ENCODE results near the gene SURF1. TPM values are rescaled to one million over a fixed set of nuclear protein-coding genes. Genes with fewer than 3 reads are reported as not detected.

The SURF1 gene
- total and polyA plus RNA-seq, 12 donors, result 41.7 to 85.4 (median 61.2) TPM

DNA sequence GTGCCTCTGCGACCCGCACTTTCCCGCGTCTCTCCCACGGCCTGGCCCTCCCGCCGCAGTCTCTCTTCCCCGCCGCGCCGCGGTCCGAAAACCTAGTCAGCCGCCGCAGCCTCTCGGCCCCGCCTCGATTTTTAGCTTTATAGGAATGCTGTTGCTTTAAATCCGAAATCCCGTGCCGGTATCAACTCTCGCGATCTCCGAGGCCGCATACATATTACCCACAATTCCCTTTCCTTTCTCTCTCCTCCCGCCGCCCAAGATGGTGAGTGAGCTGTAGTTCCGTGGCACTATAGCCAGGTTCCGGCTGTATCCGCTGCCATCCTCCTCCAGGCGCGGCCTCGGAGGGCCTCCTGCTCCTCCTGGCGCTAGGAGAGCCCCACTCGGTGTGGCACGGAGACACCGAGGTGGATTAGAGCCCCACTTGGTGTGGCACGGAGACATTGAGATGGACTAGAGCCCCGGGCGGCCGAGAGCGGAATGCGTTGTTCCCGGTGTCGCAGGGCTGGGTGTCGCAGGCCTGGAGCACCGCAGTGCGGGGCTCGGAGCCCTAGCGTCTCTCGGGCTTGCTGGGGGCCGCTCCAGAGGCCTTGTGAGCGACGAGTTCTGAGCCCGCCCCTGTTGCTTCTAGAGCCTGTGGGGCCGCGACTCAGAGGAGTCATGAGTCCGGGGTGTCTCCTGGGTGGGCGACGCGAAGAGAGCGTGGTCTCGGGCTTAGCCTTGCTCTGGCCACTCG lies 8.1 kb downstream of the SURF1 start, which contains the start of the genes MED22 and RPL7A:
MED22 (minus strand) TSS at position 147 of the 733 bp plus-strand sequence. CDS start 1,469 bp downstream, outside the sequence.
RPL7A (plus strand) TSS at position 234 of the 733 bp plus-strand sequence; CDS start at position 260, 26 bp downstream.
- 0% methylated on average over 62 to 64 of the region's 64 CpGs for WGBS, 2 donors
- Histone ChIP-seq H3K27ac (peak within 1 kb of the TSS; percentile 52 to 99 (median 90)), H3K27me3 (no peaks in the 10 kb centered on the region), H3K36me3 (peaks cover 0 to 76% (median 48%) of the 10 kb centered on the region in 9 donors), H3K4me1 (peaks cover 5 to 34% (median 30%) of the 10 kb centered on the region in 9 donors), H3K9me3 (no peaks in the 10 kb centered on the region), H3K4me3 (peak within 1 kb of the TSS; percentile 71 to 100 (median 96))
- ATAC-seq (peak; percentile 85 to 95 (median 92)), DNase-seq (peak; percentile 91 to 96)
- intact Hi-C loops (cut with DNase I), result loop anchor here in 3 of 10 donors (2.0 to 10.0 kb wide), 3 partner anchors 27 to 137 kb away; partner anchors contain the start of gene CACFD1 (in 1 of the 3)
- TF ChIP-seq, protein P1, sequence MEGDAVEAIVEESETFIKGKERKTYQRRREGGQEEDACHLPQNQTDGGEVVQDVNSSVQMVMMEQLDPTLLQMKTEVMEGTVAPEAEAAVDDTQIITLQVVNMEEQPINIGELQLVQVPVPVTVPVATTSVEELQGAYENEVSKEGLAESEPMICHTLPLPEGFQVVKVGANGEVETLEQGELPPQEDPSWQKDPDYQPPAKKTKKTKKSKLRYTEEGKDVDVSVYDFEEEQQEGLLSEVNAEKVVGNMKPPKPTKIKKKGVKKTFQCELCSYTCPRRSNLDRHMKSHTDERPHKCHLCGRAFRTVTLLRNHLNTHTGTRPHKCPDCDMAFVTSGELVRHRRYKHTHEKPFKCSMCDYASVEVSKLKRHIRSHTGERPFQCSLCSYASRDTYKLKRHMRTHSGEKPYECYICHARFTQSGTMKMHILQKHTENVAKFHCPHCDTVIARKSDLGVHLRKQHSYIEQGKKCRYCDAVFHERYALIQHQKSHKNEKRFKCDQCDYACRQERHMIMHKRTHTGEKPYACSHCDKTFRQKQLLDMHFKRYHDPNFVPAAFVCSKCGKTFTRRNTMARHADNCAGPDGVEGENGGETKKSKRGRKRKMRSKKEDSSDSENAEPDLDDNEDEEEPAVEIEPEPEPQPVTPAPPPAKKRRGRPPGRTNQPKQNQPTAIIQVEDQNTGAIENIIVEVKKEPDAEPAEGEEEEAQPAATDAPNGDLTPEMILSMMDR (IDR thresholded peaks at IDR 0.05), result peak in 2 of 9 donors; percentile 9 to 19

DNA sequence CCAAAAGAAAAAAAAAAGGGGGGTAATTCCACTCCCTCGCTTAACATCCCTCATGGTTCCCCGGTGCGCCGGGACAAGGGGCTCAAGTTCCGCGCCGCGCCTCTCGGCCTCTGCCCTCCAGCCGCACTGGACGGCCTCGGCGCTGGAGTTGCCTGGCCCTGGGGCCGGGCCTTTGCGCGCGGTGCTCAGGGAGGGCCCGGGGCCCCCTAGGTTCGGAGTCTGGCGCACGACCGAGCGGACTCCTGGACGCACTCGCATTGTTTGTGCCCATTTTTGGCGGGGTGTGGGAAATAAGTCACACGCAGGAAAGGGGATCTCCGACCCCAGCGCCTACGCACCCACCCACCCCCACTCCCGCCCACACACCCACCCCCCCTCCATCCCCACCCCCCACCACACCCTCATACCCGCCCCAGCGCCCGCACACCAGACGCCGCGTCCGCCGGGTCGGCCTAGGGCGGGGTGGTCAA lies 8.7 kb downstream of the SURF1 start:
- H3K36me3 ChIP-seq, result peaks cover 0 to 76% (median 51%) of the 10 kb centered on the region in 9 donors
- peaks cover 5 to 34% (median 30%) of the 10 kb centered on the region in 9 donors for H3K4me1 ChIP-seq
- peak overlapping the region; percentile 71 to 100 (median 96) for H3K4me3 ChIP-seq
- ATAC-seq, result peak; percentile 56 to 78 (median 66)
- TF ChIP-seq, protein P1 (IDR thresholded peaks at IDR 0.05), result peak in 3 of 9 donors; percentile 7 to 28 (median 23)
- no peaks in the 10 kb centered on the region for H3K27me3 ChIP-seq
- H3K9me3 ChIP-seq, result no peaks in the 10 kb centered on the region
- intact Hi-C loops (cut with DNase I), result loop anchor here in 2 of 10 donors (5.0 to 10.0 kb wide), 2 partner anchors 110 to 137 kb away; partner anchors contain the start of gene CACFD1 (in 1 of the 2)
- WGBS, 2 donors, result 0% methylated on average over 37 to 41 of the region's 41 CpGs
- peak in 1 of 2 donors; percentile 46 for DNase-seq
- peak overlapping the region; percentile 52 to 99 (median 90) for H3K27ac ChIP-seq

DNA sequence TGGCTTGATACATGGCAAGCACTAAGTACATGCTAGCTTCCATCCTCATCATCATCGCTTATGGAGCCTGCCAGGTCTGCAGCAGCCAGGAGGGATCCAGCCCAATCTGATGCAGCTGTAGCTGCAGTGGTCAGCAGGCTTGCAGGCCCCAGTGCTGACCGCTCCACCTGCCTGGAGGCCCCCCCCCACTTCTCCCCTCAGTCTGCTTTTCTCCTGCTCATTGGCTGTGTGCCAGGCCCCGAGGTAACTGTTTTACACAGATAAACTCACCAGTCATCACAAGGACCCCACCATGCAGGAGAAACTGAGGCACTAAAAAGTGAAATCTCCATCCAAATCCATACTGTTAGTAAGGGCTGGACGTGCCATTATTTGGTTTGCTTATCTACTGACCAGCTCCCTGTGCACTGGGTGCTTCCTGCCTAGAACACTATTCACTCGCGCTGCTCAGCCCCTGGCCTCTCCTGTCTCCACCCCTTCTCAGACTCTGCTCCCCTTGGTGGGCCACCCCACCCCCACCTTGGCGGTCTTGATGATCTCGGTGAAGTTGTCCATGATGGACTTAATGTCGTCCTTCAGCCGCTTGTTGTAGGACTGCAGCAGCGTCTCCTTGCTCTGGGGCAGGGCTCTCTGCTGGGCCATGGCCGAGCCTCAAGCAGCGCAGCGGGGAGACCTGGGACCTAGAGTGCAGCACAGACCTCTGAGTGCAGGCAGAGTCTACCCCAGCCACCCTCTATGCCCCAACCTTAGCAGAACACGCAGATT lies 10.1 kb downstream of the SURF1 start:
- no peaks in the 10 kb centered on the region for H3K27me3 ChIP-seq
- peak overlapping the region in 8 of 10 donors; percentile 86 to 99 (median 90) for H3K27ac ChIP-seq
- H3K4me3 ChIP-seq, result peak overlapping the region in 8 of 10 donors; percentile 76 to 100 (median 96)
- TF ChIP-seq, protein P1 (IDR thresholded peaks at IDR 0.05), result no peak
- peaks cover 5 to 45% (median 30%) of the 10 kb centered on the region in 9 donors for H3K4me1 ChIP-seq
- 68 to 72% methylated on average over 15 of the region's 15 CpGs for WGBS, 2 donors
- H3K36me3 ChIP-seq, result peaks cover 0 to 76% (median 48%) of the 10 kb centered on the region in 9 donors
- peak in 1 of 8 donors; percentile 0 for ATAC-seq
- no peaks in the 10 kb centered on the region for H3K9me3 ChIP-seq
- intact Hi-C loops (cut with DNase I), result loop anchor here in 2 of 10 donors (5.0 to 10.0 kb wide), 2 partner anchors 111 to 139 kb away; partner anchors contain the start of gene CACFD1 (in 1 of the 2)
- DNase-seq, result no peak
